GM21825 (cell line): Measurements from ENCODE around the gene HOATZ.
A peak's percentile ranks its signal among the peaks of the same experiment; 100 is the strongest.

ENCODE experiments used
- ATAC-seq: cut with Tn5 transposase; IDR thresholded peaks from one replicate; pipeline ENCODE4 v1.9.1; 2021; ENCODE audit warnings: mild to moderate bottlenecking, moderate library complexity; ENCODE audit not compliant: unreplicated experiment

Gene HOATZ

GRCh38 chr11:111521135-111521534 lies 6.6 kb downstream of the HOATZ start:
- ATAC-seq = no peak

GRCh38 chr11:111522426-111522825 lies 7.8 kb downstream of the HOATZ start:
- ATAC-seq = no peak

GRCh38 chr11:111523343-111523742 lies 8.8 kb downstream of the HOATZ start:
- ATAC-seq = no peak

DNA sequence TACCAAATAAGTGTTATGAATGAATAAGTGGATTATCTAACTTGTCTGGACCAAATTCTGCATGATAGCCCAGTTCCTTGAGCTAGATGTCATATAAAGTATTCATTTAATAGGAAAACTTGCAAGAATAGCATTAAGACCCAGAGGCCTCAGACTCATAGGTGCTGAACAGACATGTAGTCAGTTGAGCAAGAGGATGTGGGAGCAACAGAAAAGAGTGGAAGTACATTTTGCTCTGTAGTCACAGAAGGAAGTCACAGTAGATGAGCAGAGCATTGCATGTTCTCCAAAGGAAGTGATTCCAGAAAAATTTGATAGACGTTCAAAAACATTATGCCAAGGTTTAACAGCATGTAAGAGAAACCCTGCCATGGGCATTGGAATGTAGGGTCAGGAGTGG lies 9.5 kb downstream of the HOATZ start:
- no peak for ATAC-seq

DNA sequence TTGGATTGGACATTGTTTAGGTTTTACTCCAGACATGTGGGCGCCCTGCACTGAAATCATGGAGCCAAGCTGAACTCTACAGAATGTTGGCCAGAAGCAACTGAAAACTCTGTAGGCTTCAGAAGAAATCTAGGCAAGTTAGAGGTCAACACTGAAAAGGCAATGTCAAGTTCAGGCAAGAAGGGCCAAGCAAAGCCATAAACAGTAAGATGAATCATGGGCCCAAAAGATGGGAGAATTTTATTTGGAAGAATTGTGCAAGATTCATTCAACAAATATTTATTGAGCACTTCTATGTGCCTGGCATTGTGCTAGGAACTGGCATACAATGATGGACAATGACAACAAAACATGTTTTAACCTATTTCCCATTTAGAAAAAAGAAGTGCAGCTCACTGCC lies 10.9 kb downstream of the HOATZ start:
- ATAC-seq = no peak

- no peak for ATAC-seq
These were observed 11.9 kb downstream of the HOATZ start for GRCh38 chr11:111526501-111526900.

DNA sequence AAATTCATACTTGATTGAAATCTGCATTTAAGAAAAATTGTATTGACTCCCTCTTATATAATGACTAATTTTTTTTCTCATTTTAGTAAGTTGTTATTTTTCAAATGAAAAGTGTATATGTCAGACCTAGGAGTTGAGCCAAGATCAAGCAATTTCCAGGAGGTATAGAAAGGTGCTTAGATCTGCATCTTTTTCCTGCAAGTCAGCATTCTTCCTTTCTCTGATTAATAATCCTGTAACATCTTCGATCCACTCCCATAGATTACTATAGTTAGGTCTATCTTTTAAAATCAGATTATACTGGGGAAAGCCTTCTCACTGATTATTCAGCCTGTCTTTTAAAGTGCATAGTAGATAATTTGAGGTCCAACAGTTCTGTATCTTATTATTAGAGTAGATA lies 12.7 kb downstream of the HOATZ start:
- ATAC-seq = no peak

GRCh38 chr11:111528557-111528956 lies 14.0 kb downstream of the HOATZ start:
- ATAC-seq = no peak

- ATAC-seq = no peak
These were observed 15.5 kb downstream of the HOATZ start for GRCh38 chr11:111530091-111530490.

GRCh38 chr11:111531136-111531535 lies 16.6 kb downstream of the HOATZ start:
- no peak for ATAC-seq

- ATAC-seq = peak; percentile 83
These were observed 17.2 kb downstream of the HOATZ start for GRCh38 chr11:111531687-111532364.

GRCh38 chr11:111532365-111532709 lies 17.8 kb downstream of the HOATZ start:
- no peak for ATAC-seq

GRCh38 chr11:111535281-111535680 lies 20.7 kb downstream of the HOATZ start:
- no peak for ATAC-seq

- no peak for ATAC-seq
These were observed 22.8 kb downstream of the HOATZ start for GRCh38 chr11:111537336-111537860.

DNA sequence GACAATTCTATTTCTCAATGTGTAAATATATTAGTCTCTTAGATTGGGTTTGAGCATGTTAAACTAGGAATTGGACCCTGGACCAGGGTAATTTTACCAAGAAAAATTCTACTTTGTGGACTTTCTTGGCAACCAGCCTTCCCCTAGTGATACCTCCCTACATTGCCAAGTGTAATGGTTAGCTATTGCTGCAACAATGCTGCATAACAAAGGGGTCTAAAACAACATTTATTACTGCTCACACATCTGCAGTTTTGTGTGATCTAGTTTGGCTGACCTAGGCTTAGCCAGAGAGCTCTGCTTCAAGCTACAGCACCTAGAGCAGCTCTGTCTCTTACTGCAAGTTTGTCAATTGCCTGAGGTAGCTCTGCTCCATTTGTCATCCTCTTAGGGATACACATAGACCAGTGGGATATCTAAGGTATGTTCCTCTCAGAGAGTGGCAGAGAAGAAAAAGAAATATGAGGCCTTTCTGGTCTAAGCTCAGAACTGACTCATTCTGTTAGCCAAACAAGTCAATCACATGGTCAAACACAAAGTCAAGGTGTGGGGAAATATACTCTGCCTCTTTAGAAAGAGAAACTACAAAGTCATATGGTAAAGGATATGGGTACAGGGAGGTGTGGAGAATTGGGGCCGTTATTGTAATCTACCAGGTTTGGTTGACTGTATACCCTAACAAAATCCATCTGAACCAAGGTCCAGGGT lies 24.0 kb downstream of the HOATZ start:
- no peak for ATAC-seq

DNA sequence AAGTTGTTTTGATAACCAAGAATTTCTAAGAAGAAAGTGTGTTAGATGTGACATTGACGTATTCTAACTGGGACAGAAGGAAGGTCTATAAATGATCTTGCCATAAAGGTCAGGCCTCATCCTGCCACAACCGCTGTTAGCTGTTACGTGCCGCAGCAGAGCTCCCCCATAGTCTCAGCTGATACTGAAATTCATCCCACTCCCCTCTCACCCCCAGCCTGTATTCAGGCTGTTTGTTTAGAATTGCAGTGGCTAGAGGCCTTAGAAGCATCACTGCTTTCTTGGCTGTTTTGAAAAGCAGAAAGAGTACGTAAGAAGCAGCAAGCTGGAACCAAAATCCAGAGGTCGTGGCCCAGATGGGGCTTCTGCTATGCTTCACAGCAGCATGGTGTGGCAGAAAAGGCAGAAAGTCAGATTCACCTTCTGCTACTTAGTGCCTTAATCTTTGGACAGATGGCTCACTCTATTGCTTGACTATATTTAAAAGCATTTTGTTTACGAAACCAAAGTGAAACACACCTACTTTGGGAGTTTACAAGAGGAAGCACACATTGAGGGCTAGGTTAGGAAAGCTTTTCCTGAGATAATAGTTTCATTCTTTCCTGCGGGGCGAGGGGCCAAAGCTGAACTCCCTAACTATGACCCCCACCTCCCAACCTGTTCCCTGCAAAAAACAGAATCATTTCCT lies 25.0 kb downstream of the HOATZ start:
- no peak for ATAC-seq

DNA sequence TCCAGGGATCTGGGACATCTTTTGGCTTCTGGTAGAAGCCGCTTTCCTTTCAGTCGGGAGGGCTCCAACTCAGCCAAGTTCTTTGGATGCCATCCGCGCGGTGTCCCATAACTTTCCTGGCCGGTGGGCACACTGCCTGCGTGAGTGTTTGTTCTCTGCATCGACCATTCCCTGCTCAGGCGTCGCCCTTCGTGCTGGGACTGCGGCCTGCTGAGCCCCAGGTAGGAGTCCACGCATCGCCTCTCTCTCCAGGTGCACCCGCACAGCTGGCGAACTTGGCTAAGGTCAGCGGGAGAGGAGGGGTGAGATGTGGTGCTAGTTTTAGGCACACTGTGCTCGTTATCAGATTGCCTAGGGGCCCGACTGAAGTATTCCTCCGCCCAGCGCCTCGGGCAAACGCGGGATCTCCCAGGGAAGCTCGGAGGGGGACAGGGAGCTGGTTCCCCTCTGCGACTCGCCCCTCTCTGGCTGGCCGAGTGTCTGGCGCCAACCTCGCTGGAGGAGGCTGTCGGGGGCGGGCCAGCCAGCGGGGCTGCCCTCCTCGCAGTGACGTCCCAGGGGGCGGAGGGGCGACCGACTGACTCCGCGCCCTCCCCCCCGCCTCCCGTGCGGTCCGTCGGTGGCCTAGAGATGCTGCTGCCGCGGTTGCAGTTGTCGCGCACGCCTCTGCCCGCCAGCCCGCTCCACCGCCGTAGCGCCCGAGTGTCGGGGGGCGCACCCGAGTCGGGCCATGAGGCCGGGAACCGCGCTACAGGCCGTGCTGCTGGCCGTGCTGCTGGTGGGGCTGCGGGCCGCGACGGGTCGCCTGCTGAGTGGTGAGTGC lies 25.7 kb downstream of the HOATZ start, which contains the start of gene LAYN:
Gene LAYN, plus strand, starts transcription at position 607 of the 823 bp plus-strand sequence. Its CDS starts 124 bp downstream, at position 731.
- ATAC-seq = no peak

- ATAC-seq = no peak
These were observed 26.3 kb downstream of the HOATZ start for GRCh38 chr11:111540937-111541253.

DNA sequence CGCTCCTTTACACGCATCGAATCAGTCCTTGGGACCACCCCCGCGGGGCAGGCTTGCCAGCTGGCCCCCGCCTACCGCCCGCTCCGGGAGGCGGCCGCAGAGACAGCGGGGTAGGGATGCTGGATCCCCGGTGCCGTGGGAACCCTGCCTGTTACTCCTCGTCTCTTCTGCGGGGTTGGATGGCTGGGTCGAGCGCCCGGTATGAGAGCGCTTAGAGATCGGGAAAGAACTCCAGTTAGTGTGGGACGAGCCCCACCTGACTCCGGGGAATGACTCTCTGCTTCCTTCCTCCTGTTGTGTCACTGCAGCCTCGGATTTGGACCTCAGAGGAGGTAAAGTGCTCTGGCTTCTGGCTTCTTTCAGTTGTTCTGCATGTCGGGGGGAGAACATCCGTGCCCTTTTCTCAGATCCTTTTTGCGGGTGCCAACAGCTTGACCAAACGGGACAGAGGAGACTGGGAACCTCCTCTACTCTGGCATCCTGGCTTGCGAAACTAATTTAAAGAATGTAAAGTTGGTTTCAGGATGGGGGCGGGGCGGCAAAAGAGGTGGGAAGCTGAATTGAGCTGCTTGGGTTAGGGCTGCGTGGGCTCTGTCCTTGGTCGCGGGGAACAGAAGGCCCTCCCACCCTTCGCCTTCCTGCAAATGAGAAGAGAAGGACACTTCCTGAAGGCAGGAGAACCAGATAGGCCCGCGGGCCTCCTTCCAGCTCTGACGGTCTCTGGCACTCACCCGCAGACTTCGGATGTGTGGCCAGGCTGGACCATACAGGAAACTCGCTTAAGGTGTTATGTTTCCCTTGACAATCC lies 26.9 kb downstream of the HOATZ start:
- ATAC-seq = no peak

DNA sequence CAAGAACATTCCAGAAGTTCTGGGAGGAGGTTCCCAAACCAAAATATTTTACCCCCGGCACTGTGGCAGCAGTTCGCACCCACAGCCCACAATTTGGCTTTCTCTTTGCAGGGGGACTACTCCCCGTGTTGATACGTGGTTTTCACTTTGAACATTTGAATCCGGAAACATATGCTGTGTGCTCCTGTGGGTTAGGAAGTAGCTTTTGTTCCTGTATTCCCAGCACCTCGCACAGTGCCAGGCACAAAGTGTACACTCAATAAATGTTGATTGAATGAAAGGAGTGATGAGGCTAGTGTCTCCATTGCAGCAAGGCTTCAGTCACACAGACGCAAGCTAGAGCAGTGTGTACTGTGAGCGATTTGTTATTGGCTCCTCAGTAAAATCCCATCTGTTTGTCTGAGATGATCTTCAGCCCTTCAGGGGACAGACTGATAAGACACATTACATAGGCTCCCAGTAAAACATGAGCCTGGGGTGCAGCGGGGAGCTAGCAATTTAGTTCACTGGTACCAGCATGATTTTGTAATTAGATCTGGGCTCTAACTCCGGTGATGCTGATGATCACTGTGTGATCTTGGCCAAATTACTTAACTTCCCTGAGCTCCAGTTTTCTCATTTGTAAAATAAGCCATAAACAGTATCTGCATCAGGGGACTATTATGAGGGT lies 28.2 kb downstream of the HOATZ start:
- ATAC-seq = no peak
